ENCODE measurements around the gene MYL5. TPM values are rescaled to one million over a fixed set of nuclear protein-coding genes. Genes with fewer than 3 reads are reported as not detected.

Gene MYL5
- total and polyA plus RNA-seq, 11 donors, result 1.4 to 12.9 (median 4.4) TPM

- DNase-seq (no peak), ATAC-seq (no peak)
- Histone ChIP-seq H3K9me3 (no peaks in the 10 kb centered on the region), H3K36me3 (peaks cover 0 to 30% (median 26%) of the 10 kb centered on the region in 9 donors), H3K27me3 (no peaks in the 10 kb centered on the region), H3K27ac (no peak overlapping the region), H3K4me3 (no peak overlapping the region), H3K4me1 (peaks cover 6 to 30% (median 17%) of the 10 kb centered on the region in 12 donors)
- intact Hi-C loops (cut with DNase I), result loop anchor here in 4 of 10 donors (5.0 to 10.0 kb wide), 3 partner anchors 197 to 429 kb away; no protein-coding TSS in a partner anchor
- 89 to 100% (median 92%) methylated on average over 3 of the region's 3 CpGs for WGBS, 4 donors
- no peak for TF ChIP-seq CTCF (IDR thresholded peaks at IDR 0.05)
Measured at GRCh38 chr4:671769-672168, 2.6 kb upstream of the MYL5 start.

GRCh38 chr4:673349-674091 is 822 bp upstream of the MYL5 start:
- Histone ChIP-seq H3K4me3 (peak overlapping the region; percentile 56 to 99 (median 90)), H3K9me3 (no peaks in the 10 kb centered on the region), H3K4me1 (peaks cover 6 to 30% (median 17%) of the 10 kb centered on the region in 12 donors), H3K27me3 (no peaks in the 10 kb centered on the region), H3K36me3 (peaks cover 0 to 30% (median 26%) of the 10 kb centered on the region in 9 donors), H3K27ac (peak overlapping the region; percentile 47 to 98 (median 92))
- 6 to 14% (median 10%) methylated on average over 30 to 55 of the region's 55 CpGs for WGBS, 4 donors
- ATAC-seq, result peak in 3 of 4 donors; percentile 21 to 46 (median 41)
- intact Hi-C loops (cut with DNase I), result loop anchor here in 4 of 10 donors (1.0 to 10.0 kb wide), 4 partner anchors 32 to 431 kb away; partner anchors contain the start of gene PCGF3 (in 1 of the 4)
- peak in 4 of 5 donors; percentile 58 to 81 (median 66) for DNase-seq
- TF ChIP-seq POLR2A (IDR thresholded peaks at IDR 0.05), result no peak
- no peak for TF ChIP-seq CTCF (IDR thresholded peaks at IDR 0.05)

GRCh38 chr4:675036-675882 is 917 bp downstream of the MYL5 start:
- intact Hi-C loops (cut with DNase I), result loop anchor here in 3 of 10 donors (10.0 kb wide), 2 partner anchors 200 to 430 kb away; no protein-coding TSS in a partner anchor
- Histone ChIP-seq H3K9me3 (no peaks in the 10 kb centered on the region), H3K4me1 (peaks cover 6 to 32% (median 19%) of the 10 kb centered on the region in 12 donors), H3K27ac (peak overlapping the region; percentile 83 to 98 (median 93)), H3K27me3 (no peaks in the 10 kb centered on the region), H3K4me3 (peak overlapping the region; percentile 56 to 99 (median 90)), H3K36me3 (peaks cover 0 to 29% (median 26%) of the 10 kb centered on the region in 9 donors)
- TF ChIP-seq POLR2A (IDR thresholded peaks at IDR 0.05) (no peak), CTCF (IDR thresholded peaks at IDR 0.05) (no peak)
- 64 to 70% (median 66%) methylated on average over 13 to 26 of the region's 26 CpGs for WGBS, 4 donors
- DNase-seq, result peak in 2 of 5 donors; percentile 43 to 44
- peak in 3 of 4 donors; percentile 4 to 15 (median 6) for ATAC-seq
